Neural progenitor cell (in vitro differentiated cells): ENCODE data around the gene MYOZ1. TPM values are rescaled to one million over a fixed set of nuclear protein-coding genes. Genes with fewer than 3 reads are reported as not detected.
A peak's percentile ranks its signal among the peaks of the same experiment; 100 is the strongest.

ENCODE experiments used
- DNase-seq: peaks from one replicate; pipeline ENCODE4 v3.0.0-alpha.2; 2016; ENCODE audit warnings: low spot score
- H2AFZ ChIP-seq: fragments of 200-600 bp; sonication (generic); replicated peaks from 2 replicates; pipeline ENCODE4 v1.6.1; 2016; ENCODE audit warnings: antibody characterized with exemption
- H3F3A ChIP-seq: fragments of 200-600 bp; sonication (generic); 2 replicates; pipeline ENCODE4 v1.6.1; 2016; ENCODE audit warnings: antibody characterized with exemption, low read depth
- H3K27ac ChIP-seq: fragments of 200-600 bp; sonication (generic); 2 replicates; pipeline ENCODE4 v1.5.1; 2016; ENCODE audit warnings: mild to moderate bottlenecking
- H3K27me3 ChIP-seq: fragments of 200-600 bp; sonication (generic); 2 replicates; pipeline ENCODE4 v1.6.1; 2016; ENCODE audit warnings: mild to moderate bottlenecking, moderate library complexity
- H3K36me3 ChIP-seq: fragments of 200-600 bp; sonication (generic); 2 replicates; pipeline ENCODE4 v1.5.1; 2016
- H3K4me1 ChIP-seq: fragments of 200-600 bp; sonication (generic); 2 replicates; pipeline ENCODE4 v1.6.1; 2016; ENCODE audit warnings: mixed run types
- H3K4me2 ChIP-seq: fragments of 200-600 bp; sonication (generic); 2 replicates; pipeline ENCODE4 v1.6.1; 2016
- H3K4me3 ChIP-seq: fragments of 200-600 bp; sonication (generic); 2 replicates; pipeline ENCODE4 v1.5.1; 2016
- H3K79me2 ChIP-seq: fragments of 200-600 bp; sonication (generic); 2 replicates; pipeline ENCODE4 v1.6.1; 2016; ENCODE audit warnings: low read depth
- H3K9ac ChIP-seq: fragments of 200-600 bp; sonication (generic); 2 replicates; pipeline ENCODE4 v1.6.1; 2016
- H3K9me3 ChIP-seq: fragments of 200-600 bp; sonication (generic); 2 replicates; pipeline ENCODE4 v1.5.1; 2016; ENCODE audit warnings: low read depth
- H4K20me1 ChIP-seq: fragments of 200-600 bp; sonication (generic); 2 replicates; pipeline ENCODE4 v1.6.1; 2016; ENCODE audit warnings: low read depth
- H3K27ac Mint-ChIP-seq: 3 replicates; pipeline ENCODE4 v1.8.0; 2021; ENCODE audit warnings: mixed read lengths
- H3K27me3 Mint-ChIP-seq: 2 replicates; pipeline ENCODE4 v1.8.0; 2022; ENCODE audit warnings: low read depth, mild to moderate bottlenecking, inconsistent platforms, moderate library complexity, mixed read lengths; ENCODE audit not compliant: insufficient read depth
- H3K36me3 Mint-ChIP-seq: 3 replicates; pipeline ENCODE4 v1.8.0; 2021; ENCODE audit warnings: mixed read lengths
- H3K4me1 Mint-ChIP-seq: 3 replicates; pipeline ENCODE4 v1.8.0; 2021; ENCODE audit warnings: mixed read lengths
- H3K4me3 Mint-ChIP-seq: 3 replicates; pipeline ENCODE4 v1.8.0; 2021; ENCODE audit warnings: mild to moderate bottlenecking, moderate library complexity, mixed read lengths
- H3K9me3 Mint-ChIP-seq: 3 replicates; pipeline ENCODE4 v1.8.0; 2020; ENCODE audit warnings: mixed read lengths
- CTCF ChIP-seq: fragments of 200-600 bp; sonication (generic); IDR thresholded peaks from 2 replicates; pipeline ENCODE4 v1.5.1; 2017; ENCODE audit warnings: antibody characterized with exemption, mild to moderate bottlenecking
- EZH2 ChIP-seq: fragments of 200-600 bp; sonication (generic); IDR thresholded peaks from 2 replicates; pipeline ENCODE4 v1.6.1; 2017; ENCODE audit warnings: antibody characterized with exemption, mild to moderate bottlenecking, moderate library complexity
- EZH2phosphoT487 ChIP-seq: fragments of 200-600 bp; sonication (generic); IDR thresholded peaks from 2 replicates; pipeline ENCODE4 v1.6.1; 2017; ENCODE audit warnings: antibody characterized with exemption
- total RNA-seq: library from RNA; depleted of rRNA; stranded (reverse); fragments of >200 nt; gene quantifications from 2 replicates; pipeline ENCODE4 v1.2.3, GENCODE V29; 2015; ENCODE audit warnings: low replicate concordance

MYOZ1 gene
- total RNA-seq, 1 donor from 2014 or later: 1.2 TPM

- Histone ChIP-seq H3K4me1 (peaks cover 5% of the 10 kb centered on the region), H3K4me3 (no peak overlapping the region), H3K79me2 (no peaks in the 10 kb centered on the region), H3K9ac (no peak overlapping the region), H3K36me3 (no peaks in the 10 kb centered on the region), H4K20me1 (no peaks in the 10 kb centered on the region), H2AFZ (peak overlapping the region; percentile 0), H3K4me2 (peak overlapping the region; percentile 21), H3K27me3 (no peaks in the 10 kb centered on the region), H3K9me3 (no peaks in the 10 kb centered on the region), H3F3A (no peaks in the 10 kb centered on the region), H3K27ac (no peak overlapping the region)
- Mint-ChIP-seq H3K4me3 (no peak overlapping the region), H3K36me3 (peaks cover 4% of the 10 kb centered on the region), H3K9me3 (no peaks in the 10 kb centered on the region), H3K27me3 (peaks cover 3% of the 10 kb centered on the region), H3K27ac (no peak overlapping the region), H3K4me1 (peaks cover 19% of the 10 kb centered on the region)
- DNase-seq: no peak
- TF ChIP-seq EZH2 (no peak), CTCF (no peak), EZH2phosphoT487 (no peak)
Measured at GRCh38 chr10:73650537-73651331, 9.5 kb upstream of the MYOZ1 start.

DNA sequence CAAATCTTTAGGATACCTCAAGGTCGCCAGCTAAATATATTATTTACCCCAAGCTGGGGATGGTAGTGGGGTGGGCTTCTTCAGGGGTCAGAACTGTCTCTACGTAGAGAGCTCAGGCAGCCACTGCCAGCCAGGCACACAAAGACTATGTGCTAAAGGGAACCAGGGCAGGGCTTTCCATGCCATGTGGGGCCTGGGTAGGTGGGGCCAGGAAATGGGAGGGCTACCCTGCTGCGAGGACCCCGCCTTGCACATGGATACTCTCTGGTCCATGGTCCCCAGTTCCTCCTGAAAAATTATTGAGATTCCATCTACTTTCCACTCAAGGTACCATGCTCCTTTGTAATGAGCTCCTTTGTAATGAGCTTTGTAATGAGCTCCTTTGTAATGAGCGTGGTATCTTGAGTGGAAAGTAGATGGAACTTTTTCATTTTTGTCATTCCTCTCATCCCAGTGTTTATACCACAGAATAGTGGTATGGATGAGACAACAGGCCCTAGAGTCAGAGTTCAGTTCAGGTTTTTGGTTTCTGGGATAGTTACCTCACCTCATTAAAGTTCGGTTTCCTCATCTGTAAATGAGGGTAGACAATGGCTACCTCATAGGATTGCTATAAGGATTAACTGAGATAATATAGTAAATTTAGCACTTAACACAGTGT lies 8.7 kb upstream of the MYOZ1 start:
- Histone ChIP-seq H3K27ac (no peak overlapping the region), H3K27me3 (no peaks in the 10 kb centered on the region)
- DNase-seq: no peak

More for the DNA sequence above, 8.7 kb upstream of the MYOZ1 start:
- no peak for TF ChIP-seq EZH2
- TF ChIP-seq CTCF: no peak
- TF ChIP-seq EZH2phosphoT487: no peak
- peaks cover 5% of the 10 kb centered on the region for H3K4me1 ChIP-seq
- Mint-ChIP-seq H3K36me3 (peaks cover 4% of the 10 kb centered on the region), H3K27me3 (peaks cover 3% of the 10 kb centered on the region), H3K4me1 (peaks cover 19% of the 10 kb centered on the region), H3K4me3 (no peak overlapping the region), H3K9me3 (no peaks in the 10 kb centered on the region), H3K27ac (no peak overlapping the region)
- no peak overlapping the region for H3K4me2 ChIP-seq
- no peaks in the 10 kb centered on the region for H3K36me3 ChIP-seq
- no peak overlapping the region for H3K4me3 ChIP-seq
- no peak overlapping the region for H2AFZ ChIP-seq
- no peaks in the 10 kb centered on the region for H3K9me3 ChIP-seq
- H3F3A ChIP-seq: no peaks in the 10 kb centered on the region
- H3K9ac ChIP-seq: no peak overlapping the region
- no peaks in the 10 kb centered on the region for H3K79me2 ChIP-seq
- H4K20me1 ChIP-seq: no peaks in the 10 kb centered on the region
